ENCODE results near the gene PLXNC1. TPM values are rescaled to one million over a fixed set of nuclear protein-coding genes. Genes with fewer than 3 reads are reported as not detected.

The PLXNC1 gene
- total RNA-seq, 6 experiments from 2014 or later: 0.18 to 0.40 (median 0.22) TPM

DNA sequence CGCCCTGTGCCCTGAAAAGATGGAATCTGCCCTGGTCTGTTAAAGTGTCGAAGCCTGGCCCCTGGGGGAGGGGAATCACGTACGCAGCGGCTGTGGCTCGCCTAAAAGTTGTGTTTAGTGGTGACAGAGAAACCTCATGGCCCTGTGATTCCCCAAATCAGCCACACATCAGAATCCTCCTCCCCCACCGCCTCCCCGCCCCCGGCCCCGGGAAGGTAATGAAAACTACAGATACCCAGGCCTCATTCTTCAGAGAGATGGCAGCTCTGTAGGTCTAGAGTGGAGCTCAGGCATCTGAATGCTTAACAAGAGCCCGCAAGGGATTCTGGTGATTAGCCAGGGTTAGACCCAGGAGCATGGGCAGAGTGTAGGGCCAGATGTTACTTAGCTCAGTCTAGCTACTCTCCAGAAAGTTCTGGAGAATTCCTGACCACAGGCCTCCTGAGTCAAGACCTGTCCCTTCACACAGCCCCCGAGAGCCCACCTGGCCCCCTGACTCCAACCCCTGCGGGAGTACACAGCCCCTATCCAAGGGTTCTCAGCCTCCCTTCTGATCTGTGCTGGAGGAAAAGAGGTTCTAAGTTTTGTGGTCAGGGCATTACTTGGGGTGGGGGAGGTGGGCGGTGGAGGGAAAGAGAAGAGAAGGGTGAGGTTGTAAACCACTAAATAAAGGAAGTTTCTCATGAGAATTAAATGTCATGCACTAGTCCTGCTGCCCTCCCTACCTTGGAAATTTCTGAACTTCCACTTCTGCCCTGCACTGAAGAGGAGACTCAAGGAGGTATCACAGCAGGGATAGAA, 114.8 kb downstream of the PLXNC1 start:
- peak overlapping the region; percentile 93 for H3K4me3 Mint-ChIP-seq
- TF ChIP-seq, protein P1, sequence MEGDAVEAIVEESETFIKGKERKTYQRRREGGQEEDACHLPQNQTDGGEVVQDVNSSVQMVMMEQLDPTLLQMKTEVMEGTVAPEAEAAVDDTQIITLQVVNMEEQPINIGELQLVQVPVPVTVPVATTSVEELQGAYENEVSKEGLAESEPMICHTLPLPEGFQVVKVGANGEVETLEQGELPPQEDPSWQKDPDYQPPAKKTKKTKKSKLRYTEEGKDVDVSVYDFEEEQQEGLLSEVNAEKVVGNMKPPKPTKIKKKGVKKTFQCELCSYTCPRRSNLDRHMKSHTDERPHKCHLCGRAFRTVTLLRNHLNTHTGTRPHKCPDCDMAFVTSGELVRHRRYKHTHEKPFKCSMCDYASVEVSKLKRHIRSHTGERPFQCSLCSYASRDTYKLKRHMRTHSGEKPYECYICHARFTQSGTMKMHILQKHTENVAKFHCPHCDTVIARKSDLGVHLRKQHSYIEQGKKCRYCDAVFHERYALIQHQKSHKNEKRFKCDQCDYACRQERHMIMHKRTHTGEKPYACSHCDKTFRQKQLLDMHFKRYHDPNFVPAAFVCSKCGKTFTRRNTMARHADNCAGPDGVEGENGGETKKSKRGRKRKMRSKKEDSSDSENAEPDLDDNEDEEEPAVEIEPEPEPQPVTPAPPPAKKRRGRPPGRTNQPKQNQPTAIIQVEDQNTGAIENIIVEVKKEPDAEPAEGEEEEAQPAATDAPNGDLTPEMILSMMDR (IDR thresholded peaks at IDR 0.05): no peak
- no peak for DNase-seq
- H3K27me3 Mint-ChIP-seq (ENCODE audit: insufficient read depth): peaks cover 1% of the 10 kb centered on the region
- no peaks in the 10 kb centered on the region for H3K9me3 Mint-ChIP-seq
- peaks cover 57% of the 10 kb centered on the region for H3K4me1 Mint-ChIP-seq (ENCODE audit: low read depth)
- no peaks in the 10 kb centered on the region for H3K36me3 Mint-ChIP-seq (ENCODE audit: low read depth)
- H3K27ac Mint-ChIP-seq: no peak overlapping the region

DNA sequence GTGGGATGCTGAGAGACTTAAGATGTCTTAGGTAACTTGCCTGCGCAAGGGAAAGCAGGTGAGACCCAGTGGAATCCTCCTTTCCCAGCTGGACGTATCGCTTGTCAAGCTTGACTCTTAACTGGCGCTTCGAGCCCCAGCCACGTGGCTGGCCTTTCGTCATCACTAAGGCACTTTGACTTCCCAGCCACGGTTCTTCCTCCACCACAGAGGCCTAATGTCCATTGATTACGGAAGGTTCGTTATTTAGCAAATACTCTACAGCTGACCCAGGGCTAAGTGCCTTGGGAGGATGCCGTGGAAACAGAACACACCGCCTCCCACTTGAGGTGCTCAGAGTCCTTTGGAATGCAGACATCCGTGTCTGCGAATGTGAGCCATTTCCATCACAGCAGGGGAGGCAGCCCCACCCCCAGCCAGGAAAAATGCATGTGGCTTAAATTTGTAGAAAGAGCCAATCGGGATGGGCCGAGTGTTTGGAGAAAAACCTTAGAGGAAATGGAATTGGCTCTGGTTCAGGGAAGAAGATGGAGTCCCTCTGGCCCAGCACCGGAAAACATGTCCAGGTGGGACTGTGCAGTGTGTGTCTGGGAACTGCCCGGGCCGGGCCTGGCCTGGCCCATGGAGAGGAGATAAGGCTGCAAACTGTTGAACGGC, 115.7 kb downstream of the PLXNC1 start:
- Mint-ChIP-seq H3K36me3 (ENCODE audit: low read depth) (no peaks in the 10 kb centered on the region), H3K9me3 (no peaks in the 10 kb centered on the region), H3K27ac (no peak overlapping the region), H3K4me1 (ENCODE audit: low read depth) (peaks cover 60% of the 10 kb centered on the region), H3K4me3 (no peak overlapping the region), H3K27me3 (ENCODE audit: insufficient read depth) (peaks cover 1% of the 10 kb centered on the region)
- no peak for DNase-seq
- TF ChIP-seq, protein P1 (IDR thresholded peaks at IDR 0.05): no peak

DNA sequence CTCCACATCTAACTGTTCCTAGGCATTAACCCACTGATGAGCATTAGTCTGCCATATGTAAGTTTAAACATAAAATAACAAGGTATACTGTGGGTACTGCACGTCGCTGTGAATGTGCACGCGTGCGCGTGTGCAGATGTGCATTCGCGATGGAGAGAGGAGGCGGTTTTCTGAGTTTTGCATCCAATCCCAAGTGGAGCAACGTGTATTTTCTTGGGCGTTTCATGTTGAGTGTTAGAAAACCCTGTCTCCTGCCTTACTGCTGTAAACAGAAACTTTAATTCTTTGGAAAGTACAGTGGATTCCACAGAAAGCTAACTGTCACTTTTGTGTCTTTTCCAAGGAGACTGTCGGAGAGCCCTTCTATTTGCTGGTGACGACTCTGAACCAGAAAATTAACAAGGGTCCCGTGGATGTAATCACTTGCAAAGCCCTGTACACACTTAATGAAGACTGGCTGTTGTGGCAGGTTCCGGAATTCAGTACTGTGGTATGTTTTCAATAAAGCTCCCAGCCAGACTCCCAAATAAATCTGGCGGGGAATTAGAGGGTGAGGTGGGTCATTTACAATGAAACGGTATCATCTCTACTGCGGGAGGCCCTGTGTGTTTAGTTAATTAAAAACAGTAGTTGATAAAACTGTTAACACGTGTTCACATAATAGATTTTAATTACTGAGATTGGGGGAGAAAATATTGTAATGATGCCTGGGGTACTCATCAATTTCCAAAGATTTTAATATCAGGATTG, 116.5 kb downstream of the PLXNC1 start:
- DNase-seq: no peak
- Mint-ChIP-seq H3K4me3 (no peak overlapping the region), H3K9me3 (no peaks in the 10 kb centered on the region), H3K4me1 (ENCODE audit: low read depth) (peaks cover 60% of the 10 kb centered on the region), H3K27ac (no peak overlapping the region), H3K36me3 (ENCODE audit: low read depth) (no peaks in the 10 kb centered on the region), H3K27me3 (ENCODE audit: insufficient read depth) (peaks cover 3% of the 10 kb centered on the region)
- TF ChIP-seq, protein P1 (IDR thresholded peaks at IDR 0.05): no peak

DNA sequence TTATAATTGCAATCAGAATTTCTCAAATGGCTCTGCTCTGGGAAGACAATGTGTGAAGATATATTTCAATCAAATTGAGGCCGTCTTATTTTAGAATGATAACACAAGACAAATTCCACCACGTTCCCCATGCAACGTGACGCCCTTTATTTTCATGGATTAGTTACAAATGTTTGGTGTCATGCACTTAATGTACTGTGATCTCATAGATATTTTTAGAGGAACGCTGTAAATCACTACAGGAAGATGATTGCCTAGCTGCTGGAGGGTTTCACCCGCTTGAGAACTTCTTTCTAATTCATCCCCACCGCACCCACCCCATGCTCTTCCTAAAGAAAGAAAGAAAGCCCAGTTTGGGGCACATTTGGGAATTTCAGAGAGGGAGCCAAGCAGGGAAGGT, 117.2 kb downstream of the PLXNC1 start:
- Mint-ChIP-seq H3K9me3 (no peaks in the 10 kb centered on the region), H3K4me1 (ENCODE audit: low read depth) (peaks cover 60% of the 10 kb centered on the region), H3K36me3 (ENCODE audit: low read depth) (no peaks in the 10 kb centered on the region), H3K27me3 (ENCODE audit: insufficient read depth) (peaks cover 3% of the 10 kb centered on the region), H3K27ac (peak overlapping the region; percentile 24; the same call in 1 of the 2 replicates), H3K4me3 (peak overlapping the region; percentile 6)
- no peak for DNase-seq
- TF ChIP-seq, protein P1 (IDR thresholded peaks at IDR 0.05): no peak

DNA sequence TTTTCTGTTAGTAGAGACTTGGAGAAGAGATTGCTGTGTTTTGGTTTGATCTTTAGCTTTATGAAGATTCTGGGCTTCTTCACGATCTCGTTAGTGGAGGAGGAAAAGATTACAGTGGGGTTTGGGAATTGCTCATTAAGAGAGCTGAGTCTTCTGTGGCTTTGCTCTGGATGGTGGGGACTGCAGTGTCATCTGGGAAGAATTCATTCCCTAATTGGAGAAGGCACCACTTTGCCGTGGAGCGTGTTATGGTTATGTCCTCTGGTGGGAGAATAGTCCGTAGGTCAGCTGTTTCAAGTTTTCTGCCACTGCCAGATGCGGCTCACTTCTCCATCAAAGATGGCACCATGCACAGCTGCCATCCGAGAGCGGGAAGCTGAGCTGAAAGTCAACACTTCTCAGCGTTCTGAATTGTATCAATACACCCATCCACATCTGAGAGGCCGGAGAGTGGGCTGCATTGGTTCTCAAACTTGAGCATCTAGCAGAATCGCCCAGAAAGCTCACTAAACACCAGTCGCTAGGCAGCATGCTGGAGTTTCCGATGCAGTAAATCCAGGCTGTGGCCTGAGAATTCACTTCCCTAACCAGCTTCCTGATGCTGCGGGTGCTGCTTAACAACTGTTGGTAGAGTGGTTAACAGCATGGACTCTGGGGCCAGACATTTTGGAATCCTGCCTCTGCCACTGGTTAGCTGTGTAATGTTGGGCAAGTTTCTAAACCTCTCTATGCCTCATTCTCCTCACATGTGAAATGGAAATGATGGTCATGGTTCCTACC, 117.8 kb downstream of the PLXNC1 start:
- Mint-ChIP-seq H3K4me1 (ENCODE audit: low read depth) (peaks cover 60% of the 10 kb centered on the region), H3K27ac (peak overlapping the region; percentile 24; the same call in 1 of the 2 replicates), H3K27me3 (ENCODE audit: insufficient read depth) (peaks cover 3% of the 10 kb centered on the region), H3K36me3 (ENCODE audit: low read depth) (no peaks in the 10 kb centered on the region), H3K4me3 (peak overlapping the region; percentile 6), H3K9me3 (no peaks in the 10 kb centered on the region)
- no peak for DNase-seq
- TF ChIP-seq, protein P1 (IDR thresholded peaks at IDR 0.05): no peak
